Measurements from ENCODE around the gene MYO7B.

Gene MYO7B

GRCh38 chr2:127504552-127505430 is 30.7 kb upstream of the MYO7B start:
- H3K36me3 ChIP-seq (replicated peaks; ENCODE audit: insufficient read depth, low read length): peaks cover 22% of the 10 kb centered on the region

DNA sequence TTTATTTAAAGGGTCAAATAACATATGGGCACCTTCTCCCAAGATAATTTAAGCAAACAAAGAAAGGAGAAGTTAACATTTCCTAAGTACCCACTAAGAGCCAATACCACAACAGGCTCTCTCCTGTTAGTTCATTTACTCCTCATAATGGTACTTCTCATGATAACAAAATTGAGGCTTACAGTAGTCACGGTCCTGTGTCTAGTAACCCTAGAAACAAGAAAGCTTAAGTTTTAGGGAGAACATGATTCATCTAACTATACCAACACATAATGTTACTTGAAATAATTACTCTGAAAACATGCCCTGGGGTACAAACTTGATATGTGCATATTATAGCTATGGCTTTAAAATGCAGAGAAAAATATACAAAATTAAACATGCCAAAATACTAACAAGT is 29.0 kb upstream of the MYO7B start:
- H3K4me1 ChIP-seq (ENCODE audit: low read length): no peaks in the 10 kb centered on the region
- no peak overlapping the region for H3K27ac ChIP-seq (ENCODE audit: low read length)
- TF ChIP-seq CTCF (IDR thresholded peaks at IDR 0.05; ENCODE audit: low read length) (no peak), EZH2 (optimal IDR thresholded peaks at IDR 0.05; ENCODE audit: low read depth, low read length) (no peak), EZH2phosphoT487 (IDR thresholded peaks at IDR 0.05; ENCODE audit: low read length) (no peak)
- H3K9ac ChIP-seq (ENCODE audit: low read length): no peak overlapping the region
- H3K36me3 ChIP-seq (replicated peaks; ENCODE audit: insufficient read depth, low read length): peaks cover 22% of the 10 kb centered on the region
- H3K4me2 ChIP-seq (ENCODE audit: low read depth, low read length): no peak overlapping the region
- peaks cover 79% of the 10 kb centered on the region for H3K79me2 ChIP-seq (ENCODE audit: low read length)
- no peak overlapping the region for H3K4me3 ChIP-seq (ENCODE audit: low read length)
- no peaks in the 10 kb centered on the region for H3K27me3 ChIP-seq (replicated peaks; ENCODE audit: insufficient read depth, low read length)
- H3K9me3 ChIP-seq (replicated peaks; ENCODE audit: insufficient read depth, low read length): no peaks in the 10 kb centered on the region
- H4K20me1 ChIP-seq (ENCODE audit: insufficient read depth, low read length): peaks cover 21% of the 10 kb centered on the region
- no peak for DNase-seq
- no peaks in the 10 kb centered on the region for H3F3A ChIP-seq (ENCODE audit: insufficient read depth, low read length)
- no peaks in the 10 kb centered on the region for H3K9me2 ChIP-seq (replicated peaks; ENCODE audit: insufficient read depth, low read length)
- H2AFZ ChIP-seq (ENCODE audit: low read length): no peak overlapping the region

More at GRCh38 chr2:127504552-127505430, 30.7 kb upstream of the MYO7B start:
- Histone ChIP-seq H3K27me3 (replicated peaks; ENCODE audit: insufficient read depth, low read length) (no peaks in the 10 kb centered on the region), H3K79me2 (ENCODE audit: low read length) (peaks cover 62% of the 10 kb centered on the region), H3K4me1 (ENCODE audit: low read length) (no peaks in the 10 kb centered on the region), H2AFZ (ENCODE audit: low read length) (no peak overlapping the region), H3K9ac (ENCODE audit: low read length) (no peak overlapping the region), H3K27ac (ENCODE audit: low read length) (no peak overlapping the region), H3K9me3 (replicated peaks; ENCODE audit: insufficient read depth, low read length) (no peaks in the 10 kb centered on the region), H3K4me3 (ENCODE audit: low read length) (no peak overlapping the region), H4K20me1 (ENCODE audit: insufficient read depth, low read length) (peaks cover 21% of the 10 kb centered on the region), H3K4me2 (ENCODE audit: low read depth, low read length) (no peak overlapping the region), H3K9me2 (replicated peaks; ENCODE audit: insufficient read depth, low read length) (no peaks in the 10 kb centered on the region), H3F3A (ENCODE audit: insufficient read depth, low read length) (no peaks in the 10 kb centered on the region)
- TF ChIP-seq EZH2 (optimal IDR thresholded peaks at IDR 0.05; ENCODE audit: low read depth, low read length) (no peak), EZH2phosphoT487 (IDR thresholded peaks at IDR 0.05; ENCODE audit: low read length) (no peak), CTCF (IDR thresholded peaks at IDR 0.05; ENCODE audit: low read length) (no peak)
- DNase-seq: no peak

- no peak overlapping the region for H2AFZ ChIP-seq (ENCODE audit: low read length)
- H4K20me1 ChIP-seq (ENCODE audit: insufficient read depth, low read length): peaks cover 21% of the 10 kb centered on the region
- peaks cover 16% of the 10 kb centered on the region for H3K36me3 ChIP-seq (replicated peaks; ENCODE audit: insufficient read depth, low read length)
- no peaks in the 10 kb centered on the region for H3K9me3 ChIP-seq (replicated peaks; ENCODE audit: insufficient read depth, low read length)
- H3K27me3 ChIP-seq (replicated peaks; ENCODE audit: insufficient read depth, low read length): no peaks in the 10 kb centered on the region
- H3F3A ChIP-seq (ENCODE audit: insufficient read depth, low read length): no peaks in the 10 kb centered on the region
- no peak overlapping the region for H3K27ac ChIP-seq (ENCODE audit: low read length)
- no peak overlapping the region for H3K4me3 ChIP-seq (ENCODE audit: low read length)
- H3K4me2 ChIP-seq (ENCODE audit: low read depth, low read length): no peak overlapping the region
- no peak for DNase-seq
- no peaks in the 10 kb centered on the region for H3K4me1 ChIP-seq (ENCODE audit: low read length)
- H3K9ac ChIP-seq (ENCODE audit: low read length): no peak overlapping the region
- peaks cover 93% of the 10 kb centered on the region for H3K79me2 ChIP-seq (ENCODE audit: low read length)
- TF ChIP-seq CTCF (IDR thresholded peaks at IDR 0.05; ENCODE audit: low read length) (no peak), EZH2 (optimal IDR thresholded peaks at IDR 0.05; ENCODE audit: low read depth, low read length) (no peak)
- H3K9me2 ChIP-seq (replicated peaks; ENCODE audit: insufficient read depth, low read length): no peaks in the 10 kb centered on the region
Observed at GRCh38 chr2:127508023-127508630, 27.4 kb upstream of the MYO7B start.
